OCI-LY3 (cell line): ENCODE data around the gene FCN2.

ENCODE experiments used
- EZH2phosphoT487 ChIP-seq: fragments of 200-600 bp; shearing (Covaris generic); IDR thresholded peaks from 2 replicates; pipeline ENCODE4 v1.6.1; 2018; ENCODE audit warnings: antibody characterized with exemption, mixed run types, low read depth
- TF ChIP-seq, protein P1 (sequence below): fragments of 200-600, 300-600 bp; sonication (generic); IDR thresholded peaks from 2 replicates; pipeline ENCODE4 v1.5.1; 2014; ENCODE audit warnings: antibody characterized with exemption, low read length, low read depth

DNA sequence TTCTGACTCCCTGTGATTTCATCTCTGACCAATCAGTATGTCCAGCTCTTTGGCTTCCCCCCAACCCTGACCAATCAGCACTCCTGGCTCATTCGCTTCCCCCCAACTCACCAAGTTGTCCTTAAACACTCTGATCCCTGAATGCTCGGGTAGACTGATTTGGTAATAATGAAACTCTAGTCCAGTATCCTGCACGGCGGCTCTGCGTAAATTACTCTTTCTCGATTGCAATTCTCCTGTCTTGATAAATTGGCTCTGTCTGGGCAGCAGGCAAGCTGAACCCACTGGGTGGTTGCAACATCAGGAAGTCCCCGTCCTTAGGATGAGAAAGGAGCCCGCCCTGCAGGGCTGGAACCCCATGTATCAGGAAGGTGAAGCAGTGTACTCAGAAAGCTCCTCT is 10.4 kb downstream of the FCN2 start:
- TF ChIP-seq, protein P1, sequence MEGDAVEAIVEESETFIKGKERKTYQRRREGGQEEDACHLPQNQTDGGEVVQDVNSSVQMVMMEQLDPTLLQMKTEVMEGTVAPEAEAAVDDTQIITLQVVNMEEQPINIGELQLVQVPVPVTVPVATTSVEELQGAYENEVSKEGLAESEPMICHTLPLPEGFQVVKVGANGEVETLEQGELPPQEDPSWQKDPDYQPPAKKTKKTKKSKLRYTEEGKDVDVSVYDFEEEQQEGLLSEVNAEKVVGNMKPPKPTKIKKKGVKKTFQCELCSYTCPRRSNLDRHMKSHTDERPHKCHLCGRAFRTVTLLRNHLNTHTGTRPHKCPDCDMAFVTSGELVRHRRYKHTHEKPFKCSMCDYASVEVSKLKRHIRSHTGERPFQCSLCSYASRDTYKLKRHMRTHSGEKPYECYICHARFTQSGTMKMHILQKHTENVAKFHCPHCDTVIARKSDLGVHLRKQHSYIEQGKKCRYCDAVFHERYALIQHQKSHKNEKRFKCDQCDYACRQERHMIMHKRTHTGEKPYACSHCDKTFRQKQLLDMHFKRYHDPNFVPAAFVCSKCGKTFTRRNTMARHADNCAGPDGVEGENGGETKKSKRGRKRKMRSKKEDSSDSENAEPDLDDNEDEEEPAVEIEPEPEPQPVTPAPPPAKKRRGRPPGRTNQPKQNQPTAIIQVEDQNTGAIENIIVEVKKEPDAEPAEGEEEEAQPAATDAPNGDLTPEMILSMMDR: no peak
- no peak for TF ChIP-seq EZH2phosphoT487
